GM19351 (cell line): Measurements from ENCODE around the gene KLHL17.
"Not testable (repeated sequence)": the region's sequence is repeated elsewhere in the genome, so short reads cannot be mapped to it uniquely, and the experiment has no call there.

Experiments
- ATAC-seq: cut with Tn5 transposase; IDR thresholded peaks from one replicate; pipeline ENCODE4 v1.9.1; 2021; ENCODE audit warnings: mild to moderate bottlenecking, moderate library complexity; ENCODE audit not compliant: unreplicated experiment

Gene KLHL17

GRCh38 chr1:935751-936231, 24.6 kb upstream of the KLHL17 start:
- ATAC-seq: no peak

GRCh38 chr1:936348-937264, 23.8 kb upstream of the KLHL17 start:
- no peak for ATAC-seq

DNA sequence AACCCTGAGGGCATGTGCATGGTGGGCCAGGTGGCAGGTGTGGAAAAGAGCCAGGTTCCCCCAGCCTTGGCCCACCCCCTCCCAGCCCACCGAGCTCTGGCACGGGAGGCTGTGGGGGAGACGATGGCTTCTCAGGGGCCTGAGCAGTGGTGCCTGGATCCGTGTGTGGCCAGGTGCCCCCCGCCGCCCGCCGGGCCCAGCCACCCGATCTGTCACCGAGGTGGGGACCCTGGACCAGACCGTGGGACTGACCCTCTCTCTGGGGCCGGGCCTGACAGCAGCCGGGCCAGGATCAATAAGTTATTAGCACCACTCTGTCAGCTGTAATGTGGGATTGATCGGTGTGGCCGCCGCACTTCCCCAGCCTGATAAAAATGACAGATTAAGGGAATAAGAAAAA, 22.9 kb upstream of the KLHL17 start:
- ATAC-seq: no peak

- no peak for ATAC-seq
Measured at GRCh38 chr1:938088-938683, 22.2 kb upstream of the KLHL17 start.

DNA sequence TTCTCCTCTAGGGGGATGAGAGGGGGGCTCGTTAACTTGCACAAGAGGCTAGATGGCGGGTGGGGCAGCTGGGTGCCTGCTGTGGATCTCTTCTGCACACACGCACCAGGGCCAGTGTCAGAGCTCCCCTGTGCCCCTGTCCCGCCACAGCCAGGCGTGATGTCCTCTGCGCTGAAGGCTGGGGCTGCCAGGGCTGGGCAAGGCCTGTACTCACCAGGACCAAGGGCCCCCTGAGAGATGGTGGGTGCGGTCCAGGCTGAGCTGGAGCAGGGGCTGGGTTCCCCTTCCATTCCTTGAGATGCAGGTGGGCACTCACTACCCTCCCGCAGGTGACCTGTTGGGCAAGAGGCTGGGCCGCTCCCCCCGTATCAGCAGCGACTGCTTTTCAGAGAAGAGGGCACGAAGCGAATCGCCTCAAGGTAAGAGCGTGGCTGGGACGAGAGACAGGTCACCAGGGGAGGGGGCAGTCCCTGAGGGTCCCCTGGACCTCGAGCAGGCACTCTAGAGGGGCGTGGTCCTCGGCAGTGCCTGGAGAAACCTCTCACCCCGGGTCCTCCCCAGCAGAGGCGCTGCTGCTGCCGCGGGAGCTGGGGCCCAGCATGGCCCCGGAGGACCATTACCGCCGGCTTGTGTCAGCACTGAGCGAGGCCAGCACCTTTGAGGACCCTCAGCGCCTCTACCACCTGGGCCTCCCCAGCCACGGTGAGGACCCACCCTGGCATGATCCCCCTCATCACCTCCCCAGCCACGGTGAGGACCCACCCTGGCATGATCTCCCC, 21.5 kb upstream of the KLHL17 start:
- no peak for ATAC-seq

GRCh38 chr1:939511-940106, 20.8 kb upstream of the KLHL17 start:
- ATAC-seq: no peak

DNA sequence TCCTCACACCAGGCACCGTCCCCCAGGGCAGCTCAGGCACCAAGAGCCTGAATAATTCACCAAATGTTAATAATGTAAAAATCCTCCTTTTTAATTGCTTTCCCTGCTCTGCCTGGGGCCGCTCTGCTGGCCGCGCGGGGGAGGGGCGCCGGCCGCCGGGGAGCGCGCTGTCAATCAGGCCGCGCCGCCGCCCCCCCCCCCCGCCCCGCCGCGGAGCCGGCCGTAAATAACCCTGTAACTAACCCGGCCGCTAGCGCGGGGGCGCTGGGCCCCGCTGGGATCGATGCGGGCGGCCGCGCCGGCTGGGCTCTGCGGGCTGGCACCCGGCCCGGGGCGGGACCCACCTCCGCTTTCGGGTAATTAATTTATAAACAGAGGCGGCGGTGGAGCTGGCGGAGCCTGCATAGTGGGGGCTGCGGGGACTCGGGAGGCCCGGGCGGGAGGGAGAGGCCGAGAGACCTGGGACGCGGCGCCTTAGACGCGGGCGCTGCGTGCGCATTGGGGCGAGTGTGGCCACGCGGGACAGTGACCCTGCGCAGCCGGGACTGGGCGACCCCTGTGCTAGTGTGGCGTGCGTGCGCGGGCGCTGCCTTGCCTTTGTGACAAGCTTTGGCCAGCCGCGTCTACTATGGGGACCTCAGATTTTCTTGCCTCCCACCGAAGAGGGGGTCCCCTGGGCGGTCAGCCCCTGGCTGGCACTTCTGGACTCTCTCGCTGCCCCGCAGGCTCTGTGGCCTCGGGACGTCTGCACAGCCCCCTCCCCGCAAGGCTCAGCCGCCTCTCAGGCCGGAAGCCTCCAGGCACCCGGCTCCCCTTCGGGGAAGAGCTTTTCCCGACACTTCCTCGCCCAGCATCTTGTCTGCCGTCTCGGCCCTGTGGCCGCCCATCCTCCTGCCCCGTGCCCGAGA, 20.0 kb upstream of the KLHL17 start:
- no peak for ATAC-seq

DNA sequence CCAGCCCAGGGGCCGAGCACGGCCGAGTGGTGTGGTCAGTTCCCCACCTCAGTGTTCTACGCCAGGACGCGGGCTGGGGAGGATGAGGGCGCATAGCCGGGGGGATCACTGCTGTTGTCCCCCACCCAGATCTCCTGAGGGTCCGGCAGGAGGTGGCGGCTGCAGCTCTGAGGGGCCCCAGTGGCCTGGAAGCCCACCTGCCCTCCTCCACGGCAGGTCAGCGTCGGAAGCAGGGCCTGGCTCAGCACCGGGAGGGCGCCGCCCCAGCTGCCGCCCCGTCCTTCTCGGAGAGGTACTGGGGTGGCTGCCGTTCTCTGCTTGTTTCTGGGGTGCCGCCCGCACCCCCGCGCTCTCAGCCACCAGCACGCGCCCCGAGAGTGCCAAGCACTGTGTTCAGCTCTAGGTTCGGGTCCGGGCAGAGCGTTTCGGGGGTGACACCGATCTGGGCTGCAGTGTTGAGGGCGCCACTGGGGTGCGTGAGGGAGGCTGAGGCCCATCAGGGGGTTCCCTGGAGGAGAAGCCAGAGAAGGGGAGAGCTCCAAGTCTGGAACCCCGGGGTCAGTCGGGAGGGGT, 19.3 kb upstream of the KLHL17 start:
- no peak for ATAC-seq

DNA sequence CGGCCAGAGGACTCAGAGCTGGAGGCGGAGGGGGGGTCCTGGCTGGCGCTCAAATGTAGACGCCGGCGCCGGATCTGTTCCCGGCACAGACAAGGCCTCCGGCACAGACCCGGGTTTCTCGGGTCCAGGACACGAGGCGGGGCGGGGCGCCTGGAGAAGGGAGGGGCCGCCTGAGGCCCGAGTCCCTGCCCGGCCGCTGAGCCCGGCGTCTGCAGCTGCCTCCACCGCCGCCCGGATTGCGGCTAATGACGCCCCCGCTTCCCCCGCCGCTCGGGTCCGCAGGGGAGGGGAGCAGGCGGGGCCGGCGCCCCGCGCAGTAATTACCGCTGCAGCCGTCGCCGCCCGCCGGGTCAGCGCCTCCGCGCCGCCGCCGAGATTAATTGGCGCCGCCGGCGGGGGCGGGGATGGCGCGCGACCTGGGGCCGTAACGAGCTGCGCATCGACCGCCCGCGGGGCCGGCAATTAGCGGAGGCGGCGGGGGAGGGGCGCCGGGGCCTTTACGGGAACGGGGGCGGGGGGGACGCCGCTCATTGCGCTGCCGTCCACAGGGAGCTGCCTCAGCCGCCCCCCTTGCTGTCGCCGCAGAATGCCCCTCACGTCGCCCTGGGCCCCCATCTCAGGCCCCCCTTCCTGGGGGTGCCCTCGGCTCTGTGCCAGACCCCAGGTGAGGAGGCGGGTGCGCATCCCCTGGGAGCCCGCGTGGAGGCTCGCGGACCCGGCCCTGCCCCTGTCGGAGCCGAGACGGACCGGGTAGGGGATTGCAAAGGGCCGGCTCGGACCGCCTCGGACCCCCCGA, 18.6 kb upstream of the KLHL17 start:
- ATAC-seq: no peak

- no peak for ATAC-seq
Measured at GRCh38 chr1:942411-942821, 18.0 kb upstream of the KLHL17 start.

DNA sequence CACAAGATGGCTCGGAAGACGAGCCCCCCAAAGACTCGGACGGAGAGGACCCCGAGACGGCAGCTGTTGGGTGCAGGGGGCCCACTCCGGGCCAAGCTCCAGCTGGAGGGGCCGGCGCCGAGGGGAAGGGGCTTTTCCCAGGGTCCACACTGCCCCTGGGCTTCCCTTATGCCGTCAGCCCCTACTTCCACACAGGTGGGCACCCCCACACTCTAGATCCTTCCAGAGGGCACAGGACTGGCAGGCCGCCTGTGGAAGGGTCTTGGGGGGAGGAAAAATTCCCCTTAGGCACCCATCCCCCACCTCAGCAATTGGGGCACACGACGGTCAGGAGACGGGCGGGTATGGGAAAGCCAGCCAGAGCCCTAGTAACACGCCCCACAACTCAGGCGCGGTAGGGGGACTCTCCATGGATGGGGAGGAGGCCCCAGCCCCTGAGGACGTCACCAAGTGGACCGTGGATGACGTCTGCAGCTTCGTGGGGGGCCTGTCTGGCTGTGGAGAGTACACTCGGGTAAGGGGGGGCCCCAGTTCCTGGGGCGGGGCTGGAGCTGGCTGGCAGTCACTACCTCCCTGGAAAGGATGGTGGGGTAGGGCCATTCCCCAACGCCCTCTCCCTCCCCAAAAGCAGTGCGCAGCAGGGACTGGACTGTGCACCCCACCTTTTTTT, 17.4 kb upstream of the KLHL17 start:
- ATAC-seq: no peak

- no peak for ATAC-seq
Measured at GRCh38 chr1:943545-944340, 16.6 kb upstream of the KLHL17 start.

DNA sequence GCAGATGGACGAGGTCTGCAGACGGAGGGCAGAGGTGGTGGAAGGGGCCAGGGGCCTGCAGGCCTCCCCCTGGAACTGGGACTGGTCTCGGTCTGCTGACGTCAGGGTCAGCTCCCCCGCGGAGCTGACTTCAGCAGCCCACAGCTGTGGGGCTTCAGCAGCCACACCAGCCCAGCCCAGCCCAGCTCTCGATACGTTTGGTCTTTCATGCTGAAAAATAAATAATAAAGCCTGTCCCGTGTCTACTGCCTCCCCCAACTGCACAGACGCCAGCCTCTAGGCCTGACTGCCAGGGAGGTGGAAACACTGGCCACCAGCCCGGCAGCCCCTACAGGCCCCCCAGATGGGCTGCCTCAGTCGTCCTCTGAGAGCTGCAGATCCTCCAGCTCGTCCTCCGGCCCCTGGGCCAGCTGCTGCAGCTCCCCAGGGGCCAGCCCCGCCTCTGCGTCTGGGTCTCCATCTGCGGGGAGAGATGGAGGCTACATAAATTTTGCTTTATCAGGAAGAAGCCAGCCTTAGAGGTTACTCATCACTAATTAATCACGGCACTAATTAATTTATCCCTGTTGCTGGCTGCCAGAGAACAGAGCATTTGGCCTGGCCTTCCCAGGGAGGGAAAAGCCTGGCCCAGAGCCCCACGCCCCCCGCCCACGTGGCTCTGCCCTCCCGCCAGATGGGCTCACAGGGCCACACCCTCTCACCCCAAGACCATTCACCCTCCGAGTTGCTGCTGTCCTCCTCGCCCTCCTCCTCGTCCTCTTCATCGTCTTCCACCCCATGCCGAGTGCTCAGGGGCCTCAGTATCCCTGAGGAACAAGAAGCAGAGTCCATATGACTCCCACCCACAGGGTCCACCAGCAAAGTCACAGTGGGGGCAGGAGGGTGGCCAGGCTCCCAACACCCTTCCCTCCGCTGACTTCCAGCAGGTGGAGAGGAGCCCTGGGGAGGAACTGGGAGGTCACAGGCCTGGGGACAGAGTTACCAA, 15.8 kb upstream of the KLHL17 start:
- no peak for ATAC-seq

- ATAC-seq: no peak
Measured at GRCh38 chr1:945688-946556, 14.5 kb upstream of the KLHL17 start.

DNA sequence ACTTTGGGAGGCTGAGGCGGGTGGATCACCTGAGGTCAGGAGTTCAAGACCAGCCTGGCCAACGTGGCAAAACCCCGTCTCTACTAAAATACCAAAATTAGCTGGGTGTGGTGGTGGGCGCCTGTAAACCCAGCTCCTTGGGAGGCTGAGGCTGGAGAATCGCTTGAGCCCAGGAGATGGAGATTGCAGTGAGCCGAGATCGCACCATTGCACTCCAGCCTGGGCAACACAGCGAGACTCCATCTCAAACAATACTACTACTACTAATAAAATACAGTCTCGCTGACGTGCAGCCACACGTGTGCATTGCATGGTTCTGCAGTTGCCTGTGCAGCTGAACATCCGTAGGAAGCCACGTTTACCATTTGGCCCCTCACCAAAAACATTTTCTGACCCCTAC, 13.6 kb upstream of the KLHL17 start:
- ATAC-seq: not testable (repeated sequence)
